Thymus (tissue), 11 donors: Measurements from ENCODE around the gene MCC. TPM values are rescaled to one million over a fixed set of nuclear protein-coding genes. Genes with fewer than 3 reads are reported as not detected.

Experiments
- DNase-seq, 9 donors: peaks; one replicate each; pipeline ENCODE4 v3.0.0-alpha.2; 2013; ENCODE audit warnings: low spot score in 9 of 9, low read depth in 6 of 9, missing footprints in 1 of 9
- H3K27ac ChIP-seq, 2 donors: one replicate each; pipeline ENCODE4 v1.5.1; 2013; ENCODE audit warnings: control low read depth in 1 of 2, low read depth in 1 of 2, low read length in 1 of 2, mild to moderate bottlenecking in 1 of 2, moderate library complexity in 1 of 2
- H3K27me3 ChIP-seq, 2 donors: one replicate each; pipeline ENCODE4 v1.5.1; 2013; ENCODE audit warnings: low read length in 1 of 2; ENCODE audit not compliant: control insufficient read depth in 2 of 2, insufficient read depth in 1 of 2
- H3K36me3 ChIP-seq, 2 donors: one replicate each; pipeline ENCODE4 v1.5.1; 2013; ENCODE audit warnings: low read length in 1 of 2, mild to moderate bottlenecking in 1 of 2, moderate library complexity in 1 of 2; ENCODE audit not compliant: control insufficient read depth in 2 of 2, insufficient read depth in 2 of 2
- H3K4me1 ChIP-seq, 2 donors: one replicate each; pipeline ENCODE4 v1.5.1; 2013; ENCODE audit warnings: low read length in 2 of 2; ENCODE audit not compliant: control insufficient read depth in 2 of 2, insufficient read depth in 2 of 2
- H3K4me3 ChIP-seq, 2 donors: one replicate each; pipeline ENCODE4 v1.5.1; 2013; ENCODE audit warnings: low read length in 2 of 2, control low read depth in 1 of 2, mild to moderate bottlenecking in 1 of 2
- H3K9me3 ChIP-seq, 2 donors: one replicate each; pipeline ENCODE4 v1.5.1; 2013; ENCODE audit warnings: low read length in 1 of 2, mild to moderate bottlenecking in 1 of 2; ENCODE audit not compliant: control insufficient read depth in 2 of 2, insufficient read depth in 1 of 2
- WGBS: extraction: QIAGEN DNeasy Blood & Tissue Kit; methylation state at CpG from one replicate; pipeline ENCODE4 v1.1.7; 2013; 5-methylcytosine and 5-hydroxymethylcytosine counted together
- polyA plus RNA-seq: library from polyadenylated mRNA; stranded (reverse); fragments of 200-250 nt; gene quantifications from one replicate; pipeline ENCODE4 v1.2.3, GENCODE V29; 2013
- total RNA-seq: library from RNA; stranded (reverse); fragments of 120-200 nt; gene quantifications from one replicate; pipeline ENCODE4 v1.2.4, GENCODE V29; 2013
- donor health status: healthy.

Gene MCC
- total and polyA plus RNA-seq, 2 donors, result 5.1 to 7.0 TPM

GRCh38 chr5:113112435-113112834 lies 375.8 kb downstream of the MCC start:
- WGBS, result 89% methylated on average over 3 of the region's 3 CpGs
- no peak for DNase-seq
- no peak overlapping the region for H3K27ac ChIP-seq
- H3K9me3 ChIP-seq, result peaks cover 0 to 4% of the 10 kb centered on the region in 2 donors
- H3K27me3 ChIP-seq, result no peaks in the 10 kb centered on the region
- H3K36me3 ChIP-seq, result no peaks in the 10 kb centered on the region
- H3K4me3 ChIP-seq, result no peak overlapping the region
- H3K4me1 ChIP-seq, result peaks cover 0 to under 1% of the 10 kb centered on the region in 2 donors

GRCh38 chr5:113110117-113110516 lies 378.1 kb downstream of the MCC start:
- H3K27me3 ChIP-seq, result no peaks in the 10 kb centered on the region
- no peak overlapping the region for H3K27ac ChIP-seq
- no peaks in the 10 kb centered on the region for H3K4me1 ChIP-seq
- H3K9me3 ChIP-seq, result peaks cover 0 to 4% of the 10 kb centered on the region in 2 donors
- 98% methylated on average over 6 of the region's 6 CpGs for WGBS
- no peak overlapping the region for H3K4me3 ChIP-seq
- no peak for DNase-seq
- H3K36me3 ChIP-seq, result no peaks in the 10 kb centered on the region

GRCh38 chr5:113109344-113109743 lies 378.9 kb downstream of the MCC start:
- Histone ChIP-seq H3K36me3 (no peaks in the 10 kb centered on the region), H3K4me1 (no peaks in the 10 kb centered on the region), H3K27ac (no peak overlapping the region), H3K27me3 (no peaks in the 10 kb centered on the region), H3K4me3 (no peak overlapping the region), H3K9me3 (no peaks in the 10 kb centered on the region)
- no peak for DNase-seq
- 96% methylated on average over 5 of the region's 5 CpGs for WGBS

DNA sequence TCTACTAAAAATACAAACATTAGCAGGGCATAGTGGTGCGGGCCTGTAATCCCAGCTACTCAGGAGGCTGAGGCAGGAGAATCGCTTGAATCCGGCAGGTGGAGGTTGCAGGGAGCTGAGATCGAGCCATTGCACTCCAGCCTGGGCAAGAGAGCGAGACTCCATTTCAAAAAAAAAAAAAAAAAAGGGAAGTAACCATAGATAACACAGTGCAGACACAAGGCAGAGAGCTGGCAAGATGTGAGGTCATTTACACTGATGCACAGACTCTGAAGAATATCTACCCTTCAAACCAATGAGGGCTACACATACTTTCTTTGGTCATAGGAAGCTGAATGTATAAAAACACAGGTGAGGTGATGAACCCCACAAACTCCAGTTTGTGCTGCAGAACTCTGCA lies 379.8 kb downstream of the MCC start:
- Histone ChIP-seq H3K9me3 (no peaks in the 10 kb centered on the region), H3K36me3 (no peaks in the 10 kb centered on the region), H3K27me3 (no peaks in the 10 kb centered on the region), H3K4me1 (no peaks in the 10 kb centered on the region), H3K4me3 (no peak overlapping the region), H3K27ac (no peak overlapping the region)
- DNase-seq, result no peak
- WGBS, result 97% methylated on average over 5 of the region's 5 CpGs

- no peak for DNase-seq
- 96% methylated on average over 2 of the region's 2 CpGs for WGBS
- no peaks in the 10 kb centered on the region for H3K36me3 ChIP-seq
- H3K4me3 ChIP-seq, result no peak overlapping the region
- H3K27me3 ChIP-seq, result no peaks in the 10 kb centered on the region
- H3K27ac ChIP-seq, result no peak overlapping the region
- no peaks in the 10 kb centered on the region for H3K9me3 ChIP-seq
- no peaks in the 10 kb centered on the region for H3K4me1 ChIP-seq
Observed at GRCh38 chr5:113106821-113107220, 381.4 kb downstream of the MCC start.

- Histone ChIP-seq H3K4me3 (no peak overlapping the region), H3K27ac (no peak overlapping the region), H3K27me3 (no peaks in the 10 kb centered on the region), H3K9me3 (no peaks in the 10 kb centered on the region), H3K36me3 (no peaks in the 10 kb centered on the region), H3K4me1 (no peaks in the 10 kb centered on the region)
- 95% methylated on average over 5 of the region's 5 CpGs for WGBS
- DNase-seq, result no peak
Observed at GRCh38 chr5:113105693-113106280, 382.5 kb downstream of the MCC start.

DNA sequence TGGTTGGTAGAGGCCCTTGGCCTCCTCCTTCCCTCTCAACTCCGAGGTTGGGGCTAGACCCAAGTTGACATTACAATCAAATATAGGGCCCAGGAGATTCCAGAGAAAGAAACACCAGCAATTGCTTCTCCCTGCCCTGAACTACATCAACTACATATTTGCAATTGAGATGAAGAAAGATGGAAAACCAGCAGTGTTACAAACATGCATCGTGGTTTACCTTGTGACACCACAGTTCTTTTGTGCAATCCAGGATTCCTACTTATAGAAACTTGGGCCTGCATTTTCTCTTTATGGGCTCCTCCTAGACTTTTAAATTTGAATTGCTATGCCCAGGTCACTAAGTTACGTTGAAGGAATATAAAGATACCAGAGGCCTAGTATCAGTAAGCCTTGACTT lies 384.9 kb downstream of the MCC start:
- H3K27ac ChIP-seq, result no peak overlapping the region
- H3K4me1 ChIP-seq, result no peaks in the 10 kb centered on the region
- no peaks in the 10 kb centered on the region for H3K36me3 ChIP-seq
- no peak overlapping the region for H3K4me3 ChIP-seq
- H3K9me3 ChIP-seq, result no peaks in the 10 kb centered on the region
- 90% methylated on average over 3 of the region's 3 CpGs for WGBS
- DNase-seq, result no peak
- H3K27me3 ChIP-seq, result no peaks in the 10 kb centered on the region

GRCh38 chr5:113102121-113102531 lies 386.1 kb downstream of the MCC start:
- H3K36me3 ChIP-seq, result no peaks in the 10 kb centered on the region
- no peak overlapping the region for H3K4me3 ChIP-seq
- H3K9me3 ChIP-seq, result no peaks in the 10 kb centered on the region
- no peak overlapping the region for H3K27ac ChIP-seq
- no peaks in the 10 kb centered on the region for H3K27me3 ChIP-seq
- H3K4me1 ChIP-seq, result no peaks in the 10 kb centered on the region
- 88% methylated on average over 1 of the region's 1 CpG for WGBS
- no peak for DNase-seq

DNA sequence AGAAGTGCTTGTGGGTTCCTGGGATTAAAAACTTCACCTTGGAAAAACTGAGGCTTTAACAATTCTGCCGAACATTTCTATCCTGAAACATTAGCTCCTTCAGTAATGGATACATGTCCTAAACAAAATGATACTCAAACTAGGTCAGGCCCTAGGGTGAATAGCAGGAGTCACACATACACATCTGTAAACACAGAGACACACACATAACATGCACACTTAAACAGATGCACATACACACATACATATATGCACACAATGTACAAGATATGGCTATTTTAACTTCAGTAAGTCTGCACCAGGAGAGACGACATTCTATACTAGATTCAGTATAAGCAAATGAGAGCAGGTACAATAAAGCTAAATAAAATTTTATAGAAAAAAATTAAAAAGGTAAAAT lies 387.3 kb downstream of the MCC start:
- no peaks in the 10 kb centered on the region for H3K36me3 ChIP-seq

DNA sequence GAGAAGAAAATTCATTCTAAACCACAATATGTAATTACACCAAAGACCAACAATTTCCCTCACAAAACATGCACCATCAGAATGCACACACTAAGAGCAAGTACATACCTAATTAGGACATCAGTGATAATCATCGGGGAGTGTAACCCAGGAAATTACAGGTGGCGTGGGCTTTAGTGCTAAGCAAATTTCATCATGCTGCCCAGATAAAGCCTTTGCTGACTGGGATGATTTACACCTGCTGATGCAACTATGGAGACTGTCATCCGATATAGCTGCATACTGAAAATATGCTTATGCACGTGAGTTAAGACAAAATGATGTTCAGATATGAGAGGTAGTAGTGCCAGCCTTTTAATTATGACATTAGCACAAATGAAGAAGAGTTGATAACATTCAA lies 388.4 kb downstream of the MCC start:
- DNase-seq, result no peak
- 82% methylated on average over 4 of the region's 4 CpGs for WGBS
- Histone ChIP-seq H3K4me3 (no peak overlapping the region), H3K9me3 (no peaks in the 10 kb centered on the region), H3K4me1 (no peaks in the 10 kb centered on the region), H3K27me3 (no peaks in the 10 kb centered on the region), H3K27ac (no peak overlapping the region), H3K36me3 (no peaks in the 10 kb centered on the region)

More for the DNA sequence above, 387.3 kb downstream of the MCC start:
- 97% methylated on average over 2 of the region's 2 CpGs for WGBS
- H3K27me3 ChIP-seq, result no peaks in the 10 kb centered on the region
- H3K27ac ChIP-seq, result no peak overlapping the region
- H3K4me3 ChIP-seq, result no peak overlapping the region
- H3K4me1 ChIP-seq, result no peaks in the 10 kb centered on the region
- no peaks in the 10 kb centered on the region for H3K9me3 ChIP-seq
- no peak for DNase-seq
